ENCODE measurements around the gene ZNF860. TPM values are rescaled to one million over a fixed set of nuclear protein-coding genes. Genes with fewer than 3 reads are reported as not detected.

The ZNF860 gene
- total and polyA plus RNA-seq, 2 of the 4 experiments (the other 2 are of a cell fraction): 0.18 to 0.26 TPM

DNA sequence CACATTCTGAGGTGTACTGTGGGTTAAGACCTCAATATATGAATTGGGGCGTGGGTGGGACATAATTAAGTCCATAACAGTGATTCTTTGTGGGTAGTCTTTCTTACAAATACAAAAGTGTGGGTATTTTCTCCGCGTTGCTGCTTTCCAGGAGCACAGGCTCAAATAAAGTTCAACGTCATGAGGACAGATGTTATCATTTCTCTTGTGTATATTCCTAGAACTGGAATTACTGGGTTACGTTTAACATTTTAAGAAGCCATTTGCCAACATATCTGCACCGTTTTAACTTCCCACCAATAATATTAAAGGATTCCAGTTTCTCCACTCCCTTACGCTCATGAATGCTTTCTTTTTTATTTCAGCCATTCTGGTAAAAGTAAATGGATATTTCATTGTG lies 39.6 kb downstream of the ZNF860 start:
- Histone ChIP-seq H4K5ac (ENCODE audit: low read depth, low read length) (no peak overlapping the region), H3K4me3 (ENCODE audit: insufficient read depth, low read depth, low read length) (no peak overlapping the region), H2AK5ac (ENCODE audit: low read depth, low read length) (no peak overlapping the region), H3K9ac (ENCODE audit: low read depth, low read length) (no peak overlapping the region), H2AFZ (replicated peaks; ENCODE audit: low read length, poor library complexity) (no peak overlapping the region), H3K9me3 (ENCODE audit: control insufficient read depth, insufficient read depth, low read length) (no peaks in the 10 kb centered on the region), H3K23ac (ENCODE audit: low read depth, low read length) (no peak overlapping the region), H3K9me1 (ENCODE audit: insufficient read depth, low read length) (no peaks in the 10 kb centered on the region), H2AK9ac (replicated peaks; ENCODE audit: low read depth, low read length, poor library complexity) (no peak overlapping the region), H2BK15ac (ENCODE audit: low read depth, low read length) (no peak overlapping the region), H3K79me1 (ENCODE audit: low read depth in 1 of 2, low read length in 2 of 2) (no peaks in the 10 kb centered on the region), H3K4me1 (ENCODE audit: control insufficient read depth, insufficient read depth, low read length) (peaks cover 5% of the 10 kb centered on the region; the same call in 1 of the 2 replicates), H3K18ac (ENCODE audit: low read depth, low read length) (no peak overlapping the region), H3K56ac (ENCODE audit: extremely low read depth, insufficient read depth, low read length) (no peak overlapping the region), H3K4me2 (ENCODE audit: low read depth, low read length) (no peak overlapping the region), H2BK5ac (ENCODE audit: low read depth, low read length, poor library complexity, severe bottlenecking) (no peak overlapping the region), H3K27ac (ENCODE audit: insufficient read depth, low read length) (no peak overlapping the region), H3K27me3 (ENCODE audit: control insufficient read depth, insufficient read depth, low read length) (peaks cover 2% of the 10 kb centered on the region; the same call in 1 of the 2 replicates), H4K8ac (ENCODE audit: low read depth in 2 of 2, low read length in 2 of 2) (no peak overlapping the region), H2BK20ac (ENCODE audit: low read depth, low read length) (no peak overlapping the region), H2BK120ac (ENCODE audit: low read depth, low read length) (no peak overlapping the region), H3K14ac (replicated peaks; ENCODE audit: low read depth, low read length) (no peak overlapping the region), H4K20me1 (ENCODE audit: insufficient read depth, low read length) (no peaks in the 10 kb centered on the region), H3K36me3 (ENCODE audit: control insufficient read depth, insufficient read depth, low read length) (no peaks in the 10 kb centered on the region), H4K91ac (ENCODE audit: insufficient read depth, low read depth, low read length) (no peak overlapping the region), H3K4ac (ENCODE audit: low read depth, low read length) (no peak overlapping the region)
- in situ Hi-C loops (cut with MboI; ENCODE audit: low sequenced_read_pairs) (no loop called here), dilution Hi-C loops (cut with HindIII; ENCODE audit: low sequenced_read_pairs, unreplicated experiment) (no loop called here), intact Hi-C loops (cut with micrococcal nuclease) (no loop called here)
- CTCF ChIA-PET: interaction anchor here (1.0 kb wide), 1 partner anchor 123 kb away, joined by 3 read pairs; no protein-coding TSS in a partner anchor
- ATAC-seq (ENCODE audit: low read depth): no peak
- no TSS peak for BruUV-seq (replicated peaks)
- TF ChIP-seq, protein P1, sequence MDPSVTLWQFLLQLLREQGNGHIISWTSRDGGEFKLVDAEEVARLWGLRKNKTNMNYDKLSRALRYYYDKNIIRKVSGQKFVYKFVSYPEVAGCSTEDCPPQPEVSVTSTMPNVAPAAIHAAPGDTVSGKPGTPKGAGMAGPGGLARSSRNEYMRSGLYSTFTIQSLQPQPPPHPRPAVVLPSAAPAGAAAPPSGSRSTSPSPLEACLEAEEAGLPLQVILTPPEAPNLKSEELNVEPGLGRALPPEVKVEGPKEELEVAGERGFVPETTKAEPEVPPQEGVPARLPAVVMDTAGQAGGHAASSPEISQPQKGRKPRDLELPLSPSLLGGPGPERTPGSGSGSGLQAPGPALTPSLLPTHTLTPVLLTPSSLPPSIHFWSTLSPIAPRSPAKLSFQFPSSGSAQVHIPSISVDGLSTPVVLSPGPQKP (IDR thresholded peaks at IDR 0.05; ENCODE audit: borderline replicate concordance, low read depth, low read length): no peak
- no peak for TF ChIP-seq POLR2A (IDR thresholded peaks at IDR 0.05; ENCODE audit: low read depth, low read length)
- TF ChIP-seq, protein P2, sequence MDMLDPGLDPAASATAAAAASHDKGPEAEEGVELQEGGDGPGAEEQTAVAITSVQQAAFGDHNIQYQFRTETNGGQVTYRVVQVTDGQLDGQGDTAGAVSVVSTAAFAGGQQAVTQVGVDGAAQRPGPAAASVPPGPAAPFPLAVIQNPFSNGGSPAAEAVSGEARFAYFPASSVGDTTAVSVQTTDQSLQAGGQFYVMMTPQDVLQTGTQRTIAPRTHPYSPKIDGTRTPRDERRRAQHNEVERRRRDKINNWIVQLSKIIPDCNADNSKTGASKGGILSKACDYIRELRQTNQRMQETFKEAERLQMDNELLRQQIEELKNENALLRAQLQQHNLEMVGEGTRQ (IDR thresholded peaks at IDR 0.05; ENCODE audit: low read depth, low read length): no peak
- TF ChIP-seq RFX5 (IDR thresholded peaks at IDR 0.05; ENCODE audit: low read depth, low read length): no peak
- no peak for TF ChIP-seq CEBPB (IDR thresholded peaks at IDR 0.05; ENCODE audit: low read depth, low read length)
- TF ChIP-seq SMC3 (IDR thresholded peaks at IDR 0.05; ENCODE audit: low read depth, low read length): no peak
- no peak for TF ChIP-seq MAZ (IDR thresholded peaks at IDR 0.05; ENCODE audit: borderline replicate concordance, low read depth, low read length)
- TF ChIP-seq, protein P3, sequence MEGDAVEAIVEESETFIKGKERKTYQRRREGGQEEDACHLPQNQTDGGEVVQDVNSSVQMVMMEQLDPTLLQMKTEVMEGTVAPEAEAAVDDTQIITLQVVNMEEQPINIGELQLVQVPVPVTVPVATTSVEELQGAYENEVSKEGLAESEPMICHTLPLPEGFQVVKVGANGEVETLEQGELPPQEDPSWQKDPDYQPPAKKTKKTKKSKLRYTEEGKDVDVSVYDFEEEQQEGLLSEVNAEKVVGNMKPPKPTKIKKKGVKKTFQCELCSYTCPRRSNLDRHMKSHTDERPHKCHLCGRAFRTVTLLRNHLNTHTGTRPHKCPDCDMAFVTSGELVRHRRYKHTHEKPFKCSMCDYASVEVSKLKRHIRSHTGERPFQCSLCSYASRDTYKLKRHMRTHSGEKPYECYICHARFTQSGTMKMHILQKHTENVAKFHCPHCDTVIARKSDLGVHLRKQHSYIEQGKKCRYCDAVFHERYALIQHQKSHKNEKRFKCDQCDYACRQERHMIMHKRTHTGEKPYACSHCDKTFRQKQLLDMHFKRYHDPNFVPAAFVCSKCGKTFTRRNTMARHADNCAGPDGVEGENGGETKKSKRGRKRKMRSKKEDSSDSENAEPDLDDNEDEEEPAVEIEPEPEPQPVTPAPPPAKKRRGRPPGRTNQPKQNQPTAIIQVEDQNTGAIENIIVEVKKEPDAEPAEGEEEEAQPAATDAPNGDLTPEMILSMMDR (conservative IDR thresholded peaks at IDR 0.05; ENCODE audit: low read depth, low read length): no peak
- no peak for TF ChIP-seq RAD21 (IDR thresholded peaks at IDR 0.05; ENCODE audit: low read length)
- TF ChIP-seq CHD1 (IDR thresholded peaks at IDR 0.05; ENCODE audit: low read depth, low read length): no peak
- no peak for TF ChIP-seq RCOR1 (IDR thresholded peaks at IDR 0.05; ENCODE audit: insufficient replicate concordance, low read length)
- TF ChIP-seq NFE2L2 (IDR thresholded peaks at IDR 0.05; ENCODE audit: low read depth, low read length): no peak
- TF ChIP-seq MAFK (IDR thresholded peaks at IDR 0.05; ENCODE audit: low read depth, low read length): no peak
- no peak for TF ChIP-seq FOS (IDR thresholded peaks at IDR 0.05; ENCODE audit: low read depth, low read length)
- TF ChIP-seq BHLHE40 (IDR thresholded peaks at IDR 0.05; ENCODE audit: low read depth, low read length): no peak
- no peak for TF ChIP-seq MXI1 (IDR thresholded peaks at IDR 0.05; ENCODE audit: borderline replicate concordance, low read depth, low read length)
- no CpG with 5 or more reads among the region's 7 CpGs for WGBS, 2 experiments (ENCODE audit: extremely low coverage in 2 of 2, insufficient read length in 1 of 2)
- no peak for DNase-seq
- POLR2A ChIA-PET (ENCODE audit: unreplicated experiment): no interaction called here

Data from IMR-90 (cell line).